A673 (cell line): Measurements from ENCODE around the gene NFATC2. TPM values are rescaled to one million over a fixed set of nuclear protein-coding genes. Genes with fewer than 3 reads are reported as not detected.

ENCODE experiments used
- BruUV-seq: library from RNA; stranded (reverse); fragments of 400-500 nt; replicated peaks from 2 replicates; lab custom pipeline; 2021; lab: Mats Ljungman, UMichigan
- CTCF ChIA-PET: fragments of 300-600 bp; sonication (Branson Sonifier 250); formaldehyde crosslinking; loops from one replicate; lab custom pipeline; 2022; ENCODE audit warnings: antibody characterized with exemption; lab: Charles Lee
- POLR2A ChIA-PET: fragments of 300-600 bp; sonication (Branson Sonifier 250); formaldehyde crosslinking; loops from one replicate; lab custom pipeline; 2022; ENCODE audit warnings: antibody characterized with exemption; ENCODE audit not compliant: low non-redundant PET; lab: Charles Lee
- DNase-seq: peaks from one replicate; pipeline ENCODE4 v3.0.0-alpha.2; 2015; ENCODE audit warnings: low spot score
- H3K27ac ChIP-seq: fragments of 200-600 bp; sonication (generic); 2 replicates; pipeline ENCODE4 v1.5.1; 2016; ENCODE audit warnings: mixed run types, low read depth, mild to moderate bottlenecking, mixed read lengths, antibody characterized with exemption, low read length; ENCODE audit not compliant: poor library complexity, severe bottlenecking
- H3K27me3 ChIP-seq: fragments of 200-600 bp; sonication (generic); replicated peaks from 2 replicates; pipeline ENCODE4 v1.6.1; 2017; ENCODE audit warnings: mixed run types, low read depth, mild to moderate bottlenecking, mixed read lengths, antibody characterized with exemption, low read length; ENCODE audit not compliant: insufficient read depth, poor library complexity
- H3K36me3 ChIP-seq: fragments of 200-600 bp; sonication (generic); 2 replicates; pipeline ENCODE4 v1.6.1; 2016; ENCODE audit warnings: mixed run types, mild to moderate bottlenecking, mixed read lengths, antibody characterized with exemption, low read length; ENCODE audit not compliant: insufficient read depth, poor library complexity, severe bottlenecking
- H3K4me1 ChIP-seq: fragments of 200-600 bp; sonication (generic); 2 replicates; pipeline ENCODE4 v1.6.1; 2017; ENCODE audit warnings: mixed run types, mild to moderate bottlenecking, mixed read lengths, antibody characterized with exemption, low read length; ENCODE audit not compliant: insufficient read depth, poor library complexity, severe bottlenecking
- H3K4me3 ChIP-seq: fragments of 200-600 bp; sonication (generic); 2 replicates; pipeline ENCODE4 v1.5.1; 2016; ENCODE audit warnings: low read depth, mixed run types, mild to moderate bottlenecking, mixed read lengths, low read length; ENCODE audit not compliant: poor library complexity, severe bottlenecking
- H3K9me3 ChIP-seq: fragments of 200-600 bp; sonication (generic); 2 replicates; pipeline ENCODE4 v1.6.1; 2016; ENCODE audit warnings: mixed run types, low read depth, mild to moderate bottlenecking, mixed read lengths, antibody characterized with exemption, low read length; ENCODE audit not compliant: poor library complexity, severe bottlenecking
- CTCF ChIP-seq: fragments of 300-800, 200-600 bp; sonication (generic); conservative IDR thresholded peaks from 2 replicates; pipeline ENCODE4 v1.5.1; 2017; ENCODE audit warnings: low read depth, mild to moderate bottlenecking, antibody characterized with exemption, low read length, moderate library complexity, mixed read lengths
- EZH2 ChIP-seq: fragments of 200-600 bp; sonication (generic); IDR thresholded peaks from 2 replicates; pipeline ENCODE4 v1.6.1; 2017; ENCODE audit warnings: borderline replicate concordance, low read depth, mild to moderate bottlenecking, mixed read lengths, antibody characterized with exemption, low read length; ENCODE audit not compliant: poor library complexity, severe bottlenecking
- intact Hi-C: fragments of 100-400 bp; cut with micrococcal nuclease; formaldehyde crosslinking; loops from one replicate; pipeline ENCODE4 v1.10.0; 2022; ENCODE audit not compliant: unreplicated experiment
- total RNA-seq: library from RNA; stranded (reverse); gene quantifications from 2 replicates; pipeline ENCODE4 v1.2.3, GENCODE V29; 2021

Gene NFATC2
- total RNA-seq, 1 experiment from 2014 or later, result 0.64 TPM

GRCh38 chr20:51380401-51381385 is 161.8 kb downstream of the NFATC2 start:
- intact Hi-C loops, result no loop called here
- CTCF ChIA-PET, result no interaction called here
- Histone ChIP-seq H3K9me3 (no peaks in the 10 kb centered on the region), H3K27ac (no peak overlapping the region), H3K4me1 (peaks cover 5% of the 10 kb centered on the region), H3K27me3 (no peaks in the 10 kb centered on the region), H3K4me3 (no peak overlapping the region), H3K36me3 (no peaks in the 10 kb centered on the region)
- DNase-seq, result no peak
- POLR2A ChIA-PET, result no interaction called here
- TF ChIP-seq EZH2 (no peak), CTCF (no peak)
- BruUV-seq, result no TSS peak

GRCh38 chr20:51379601-51380341 is 162.7 kb downstream of the NFATC2 start:
- intact Hi-C loops, result no loop called here
- no TSS peak for BruUV-seq

More at GRCh38 chr20:51379601-51380341, 162.7 kb downstream of the NFATC2 start:
- ChIA-PET POLR2A (no interaction called here), CTCF (no interaction called here)
- Histone ChIP-seq H3K4me1 (no peaks in the 10 kb centered on the region), H3K4me3 (no peak overlapping the region), H3K36me3 (no peaks in the 10 kb centered on the region), H3K27ac (no peak overlapping the region), H3K9me3 (no peaks in the 10 kb centered on the region), H3K27me3 (no peaks in the 10 kb centered on the region)
- no peak for TF ChIP-seq CTCF
- no peak for TF ChIP-seq EZH2
- DNase-seq, result no peak
